GM18868 (cell line): ENCODE measurements around the gene USF2.
"Not testable (repeated sequence)": the region's sequence is repeated elsewhere in the genome, so short reads cannot be mapped to it uniquely, and the experiment has no call there.

Source experiments
- ATAC-seq: cut with Tn5 transposase; IDR thresholded peaks from one replicate; pipeline ENCODE4 v1.9.1; 2021; ENCODE audit warnings: mild to moderate bottlenecking, moderate library complexity; ENCODE audit not compliant: unreplicated experiment

The USF2 gene

GRCh38 chr19:35284153-35285094, 15.7 kb downstream of the USF2 start:
- no peak for ATAC-seq

- ATAC-seq = no peak
Observed at GRCh38 chr19:35285095-35285449, 16.3 kb downstream of the USF2 start.

GRCh38 chr19:35285465-35285864, 16.7 kb downstream of the USF2 start:
- not testable (repeated sequence) for ATAC-seq

GRCh38 chr19:35286101-35286500, 17.3 kb downstream of the USF2 start:
- ATAC-seq = not testable (repeated sequence)

- no peak for ATAC-seq
Observed at GRCh38 chr19:35287713-35288112, 19.0 kb downstream of the USF2 start.

- no peak for ATAC-seq
Observed at GRCh38 chr19:35288331-35288730, 19.6 kb downstream of the USF2 start.

- no peak for ATAC-seq
Observed at GRCh38 chr19:35288906-35289305, 20.1 kb downstream of the USF2 start.

GRCh38 chr19:35290381-35291127, 21.8 kb downstream of the USF2 start:
- no peak for ATAC-seq

- ATAC-seq = no peak
Observed at GRCh38 chr19:35291259-35291658, 22.5 kb downstream of the USF2 start.

- ATAC-seq = no peak
Observed at GRCh38 chr19:35291916-35292315, 23.2 kb downstream of the USF2 start, which contains the start of gene MAG. Gene MAG (plus strand): TSS chr19:35292161. CDS start chr19:35295409, 3,248 bp downstream.

- no peak for ATAC-seq
Observed at GRCh38 chr19:35292421-35293362, 23.9 kb downstream of the USF2 start.

- no peak for ATAC-seq
Observed at GRCh38 chr19:35293363-35293739, 24.6 kb downstream of the USF2 start.

- no peak for ATAC-seq
Observed at GRCh38 chr19:35293808-35294207, 25.0 kb downstream of the USF2 start.

GRCh38 chr19:35294328-35294727, 25.6 kb downstream of the USF2 start:
- no peak for ATAC-seq

- no peak for ATAC-seq
Observed at GRCh38 chr19:35294859-35295791, 26.4 kb downstream of the USF2 start.

- no peak for ATAC-seq
Observed at GRCh38 chr19:35295792-35296462, 27.2 kb downstream of the USF2 start.

GRCh38 chr19:35296644-35297514, 28.1 kb downstream of the USF2 start:
- ATAC-seq = no peak

- no peak for ATAC-seq
Observed at GRCh38 chr19:35297515-35297848, 28.7 kb downstream of the USF2 start.
